ENCODE measurements around the gene PHYKPL.
"Not testable (repeated sequence)": the region's sequence is repeated elsewhere in the genome, so short reads cannot be mapped to it uniquely, and the experiment has no call there.

Gene PHYKPL

GRCh38 chr5:178257650-178258049 is 25.0 kb upstream of the PHYKPL start:
- DNase-seq, result no peak
- TF ChIP-seq CTCF (IDR thresholded peaks at IDR 0.05; ENCODE audit: borderline replicate concordance, extremely low read depth, low read length, poor library complexity, severe bottlenecking), result no peak
- TF ChIP-seq EZH2 (IDR thresholded peaks at IDR 0.05; ENCODE audit: borderline replicate concordance, low read depth, low read length, severe bottlenecking), result no peak
- Histone ChIP-seq H3K27me3 (ENCODE audit: insufficient read depth, low read length, poor library complexity) (no peaks in the 10 kb centered on the region), H3K9me3 (ENCODE audit: insufficient read depth, low read length, severe bottlenecking) (no peaks in the 10 kb centered on the region), H3K36me3 (ENCODE audit: insufficient read depth, low read length) (no peaks in the 10 kb centered on the region), H3K4me1 (ENCODE audit: insufficient read depth, low read length) (no peaks in the 10 kb centered on the region), H3K79me2 (ENCODE audit: insufficient read depth, low read length) (no peaks in the 10 kb centered on the region), H3K4me2 (ENCODE audit: insufficient read depth, low read length) (no peak overlapping the region), H4K20me1 (ENCODE audit: insufficient read depth, low read length) (no peaks in the 10 kb centered on the region), H2AFZ (ENCODE audit: low read depth, low read length) (no peak overlapping the region), H3K9ac (ENCODE audit: low read depth, low read length) (no peak overlapping the region), H3K4me3 (ENCODE audit: low read depth in 1 of 2, low read length in 2 of 2) (no peak overlapping the region), H3K27ac (ENCODE audit: low read length) (no peak overlapping the region)
- no peak for ATAC-seq (ENCODE audit: insufficient read depth, low read depth)

- H3K9ac ChIP-seq (ENCODE audit: low read depth, low read length), result no peak overlapping the region
- no peak for ATAC-seq (ENCODE audit: insufficient read depth, low read depth)
- H3K4me2 ChIP-seq (ENCODE audit: insufficient read depth, low read length), result no peak overlapping the region
- no peaks in the 10 kb centered on the region for H3K36me3 ChIP-seq (ENCODE audit: insufficient read depth, low read length)
- no peak overlapping the region for H3K4me3 ChIP-seq (ENCODE audit: low read depth in 1 of 2, low read length in 2 of 2)
- no peaks in the 10 kb centered on the region for H3K4me1 ChIP-seq (ENCODE audit: insufficient read depth, low read length)
- H2AFZ ChIP-seq (ENCODE audit: low read depth, low read length), result no peak overlapping the region
- H3K27me3 ChIP-seq (ENCODE audit: insufficient read depth, low read length, poor library complexity), result no peaks in the 10 kb centered on the region
- H4K20me1 ChIP-seq (ENCODE audit: insufficient read depth, low read length), result no peaks in the 10 kb centered on the region
- no peaks in the 10 kb centered on the region for H3K9me3 ChIP-seq (ENCODE audit: insufficient read depth, low read length, severe bottlenecking)
- no peak for DNase-seq
- H3K79me2 ChIP-seq (ENCODE audit: insufficient read depth, low read length), result no peaks in the 10 kb centered on the region
- no peak overlapping the region for H3K27ac ChIP-seq (ENCODE audit: low read length)
- TF ChIP-seq CTCF (IDR thresholded peaks at IDR 0.05; ENCODE audit: borderline replicate concordance, extremely low read depth, low read length, poor library complexity, severe bottlenecking) (no peak), EZH2 (IDR thresholded peaks at IDR 0.05; ENCODE audit: borderline replicate concordance, low read depth, low read length, severe bottlenecking) (no peak)
These were observed 24.1 kb upstream of the PHYKPL start for GRCh38 chr5:178256746-178257145.

GRCh38 chr5:178253632-178254031 is 21.0 kb upstream of the PHYKPL start:
- H3K4me1 ChIP-seq (ENCODE audit: insufficient read depth, low read length); H3K27me3 ChIP-seq (ENCODE audit: insufficient read depth, low read length, poor library complexity); H3K79me2 ChIP-seq (ENCODE audit: insufficient read depth, low read length); H4K20me1 ChIP-seq (ENCODE audit: insufficient read depth, low read length); H3K4me3 ChIP-seq (ENCODE audit: low read depth in 1 of 2, low read length in 2 of 2); H3K36me3 ChIP-seq (ENCODE audit: insufficient read depth, low read length); H3K9ac ChIP-seq (ENCODE audit: low read depth, low read length); H3K27ac ChIP-seq (ENCODE audit: low read length); ATAC-seq (ENCODE audit: insufficient read depth, low read depth); H3K9me3 ChIP-seq (ENCODE audit: insufficient read depth, low read length, severe bottlenecking); DNase-seq; H2AFZ ChIP-seq (ENCODE audit: low read depth, low read length); H3K4me2 ChIP-seq (ENCODE audit: insufficient read depth, low read length): not testable (repeated sequence)

GRCh38 chr5:178252258-178252657 is 19.7 kb upstream of the PHYKPL start:
- DNase-seq, result no peak
- Histone ChIP-seq H3K27me3 (ENCODE audit: insufficient read depth, low read length, poor library complexity) (no peaks in the 10 kb centered on the region), H4K20me1 (ENCODE audit: insufficient read depth, low read length) (no peaks in the 10 kb centered on the region), H3K9me3 (ENCODE audit: insufficient read depth, low read length, severe bottlenecking) (no peaks in the 10 kb centered on the region), H2AFZ (ENCODE audit: low read depth, low read length) (no peak overlapping the region), H3K79me2 (ENCODE audit: insufficient read depth, low read length) (no peaks in the 10 kb centered on the region), H3K4me1 (ENCODE audit: insufficient read depth, low read length) (no peaks in the 10 kb centered on the region), H3K9ac (ENCODE audit: low read depth, low read length) (no peak overlapping the region), H3K27ac (ENCODE audit: low read length) (no peak overlapping the region), H3K4me2 (ENCODE audit: insufficient read depth, low read length) (no peak overlapping the region), H3K4me3 (ENCODE audit: low read depth in 1 of 2, low read length in 2 of 2) (no peak overlapping the region), H3K36me3 (ENCODE audit: insufficient read depth, low read length) (no peaks in the 10 kb centered on the region)
- TF ChIP-seq EZH2 (IDR thresholded peaks at IDR 0.05; ENCODE audit: borderline replicate concordance, low read depth, low read length, severe bottlenecking) (no peak), CTCF (IDR thresholded peaks at IDR 0.05; ENCODE audit: borderline replicate concordance, extremely low read depth, low read length, poor library complexity, severe bottlenecking) (no peak)
- no peak for ATAC-seq (ENCODE audit: insufficient read depth, low read depth)
